Type B pancreatic cell (in vitro differentiated cells): ENCODE data around the gene PTPN1. TPM values are rescaled to one million over a fixed set of nuclear protein-coding genes. Genes with fewer than 3 reads are reported as not detected.
A peak's percentile ranks its signal among the peaks of the same experiment; 100 is the strongest.
"Not testable (repeated sequence)": the region's sequence is repeated elsewhere in the genome, so short reads cannot be mapped to it uniquely, and the experiment has no call there.

Experiments used
- DNase-seq: peaks from one replicate; pipeline ENCODE4 v3.0.0; 2021; ENCODE audit warnings: mixed read lengths; ENCODE audit not compliant: unreplicated experiment; ENCODE audit errors: extremely low spot score
- H3K27ac Mint-ChIP-seq: 2 replicates; pipeline ENCODE4 v1.8.0; 2021; ENCODE audit warnings: mild to moderate bottlenecking, mixed read lengths
- H3K27me3 Mint-ChIP-seq: 2 replicates; pipeline ENCODE4 v1.8.0; 2021; ENCODE audit warnings: mixed read lengths
- H3K36me3 Mint-ChIP-seq: 2 replicates; pipeline ENCODE4 v1.8.0; 2021; ENCODE audit warnings: mixed read lengths
- H3K4me1 Mint-ChIP-seq: one replicate; pipeline ENCODE4 v1.8.0; 2021; ENCODE audit warnings: mixed read lengths; ENCODE audit not compliant: unreplicated experiment
- H3K4me3 Mint-ChIP-seq: 2 replicates; pipeline ENCODE4 v1.8.0; 2021; ENCODE audit warnings: mild to moderate bottlenecking, mixed read lengths
- H3K9me3 Mint-ChIP-seq: 2 replicates; pipeline ENCODE4 v1.8.0; 2021; ENCODE audit warnings: mixed read lengths
- CTCF ChIP-seq: fragments of 200-600 bp; sonication (generic); conservative IDR thresholded peaks from 2 replicates; pipeline ENCODE4 v1.5.0; 2021; ENCODE audit warnings: antibody characterized with exemption, mild to moderate bottlenecking
- total RNA-seq: library from RNA; stranded (reverse); gene quantifications from 2 replicates; pipeline ENCODE4 v1.2.1, GENCODE V29; 2021; ENCODE audit warnings: low replicate concordance

PTPN1 gene
- total RNA-seq, 1 donor from 2014 or later: 27.6 TPM

GRCh38 chr20:50501972-50502745, 8.0 kb upstream of the PTPN1 start:
- no peaks in the 10 kb centered on the region for H3K9me3 Mint-ChIP-seq
- no peak for DNase-seq
- H3K27ac Mint-ChIP-seq: no peak overlapping the region
- H3K27me3 Mint-ChIP-seq: no peaks in the 10 kb centered on the region
- no peaks in the 10 kb centered on the region for H3K36me3 Mint-ChIP-seq
- H3K4me3 Mint-ChIP-seq: no peak overlapping the region
- TF ChIP-seq CTCF: no peak
- H3K4me1 Mint-ChIP-seq: no peaks in the 10 kb centered on the region

DNA sequence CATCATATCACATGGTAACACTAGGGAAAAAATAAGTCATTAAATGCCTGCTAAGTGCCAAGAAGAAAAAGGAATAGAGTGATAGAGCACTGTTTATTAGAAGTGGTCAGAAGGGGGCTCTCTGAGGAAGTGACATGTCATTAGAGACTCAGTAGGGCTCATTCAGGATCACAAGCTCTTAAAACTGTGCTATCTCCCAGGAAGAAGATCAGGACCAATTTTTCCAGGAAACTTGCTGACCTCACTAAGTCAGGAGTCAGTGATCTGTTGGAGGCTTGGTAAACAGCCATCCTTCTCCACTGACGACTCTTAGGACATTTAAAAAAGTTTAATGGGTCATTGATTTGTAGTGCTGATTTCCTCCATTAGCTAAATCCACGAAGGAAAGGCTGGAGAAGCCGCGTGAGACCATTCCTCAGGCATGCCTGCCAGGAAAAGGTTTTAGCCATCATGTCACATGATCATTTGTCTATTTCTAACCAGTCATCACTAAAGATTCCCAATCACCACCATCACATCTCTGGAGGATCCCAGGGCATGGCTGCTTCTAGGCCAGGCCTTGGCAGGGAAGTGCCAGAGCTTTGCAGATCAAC, 5.9 kb upstream of the PTPN1 start:
- H3K36me3 Mint-ChIP-seq: no peaks in the 10 kb centered on the region
- H3K4me1 Mint-ChIP-seq: peaks cover 7% of the 10 kb centered on the region
- no peaks in the 10 kb centered on the region for H3K27me3 Mint-ChIP-seq
- no peak for TF ChIP-seq CTCF
- no peak for DNase-seq
- no peaks in the 10 kb centered on the region for H3K9me3 Mint-ChIP-seq
- no peak overlapping the region for H3K4me3 Mint-ChIP-seq
- H3K27ac Mint-ChIP-seq: no peak overlapping the region

- no peak overlapping the region for H3K27ac Mint-ChIP-seq
- DNase-seq: no peak
- peaks cover 10% of the 10 kb centered on the region for H3K4me1 Mint-ChIP-seq
- no peaks in the 10 kb centered on the region for H3K36me3 Mint-ChIP-seq
- no peak overlapping the region for H3K4me3 Mint-ChIP-seq
- no peak for TF ChIP-seq CTCF
- H3K9me3 Mint-ChIP-seq: no peaks in the 10 kb centered on the region
- no peaks in the 10 kb centered on the region for H3K27me3 Mint-ChIP-seq
Observed at GRCh38 chr20:50506270-50506579, 4.0 kb upstream of the PTPN1 start.

GRCh38 chr20:50507745-50508144, 2.4 kb upstream of the PTPN1 start:
- peaks cover 25% of the 10 kb centered on the region for H3K4me1 Mint-ChIP-seq
- not testable (repeated sequence) for H3K27ac Mint-ChIP-seq, H3K9me3 Mint-ChIP-seq, H3K27me3 Mint-ChIP-seq, DNase-seq, H3K36me3 Mint-ChIP-seq
- peak overlapping the region; percentile 51 for H3K4me3 Mint-ChIP-seq

DNA sequence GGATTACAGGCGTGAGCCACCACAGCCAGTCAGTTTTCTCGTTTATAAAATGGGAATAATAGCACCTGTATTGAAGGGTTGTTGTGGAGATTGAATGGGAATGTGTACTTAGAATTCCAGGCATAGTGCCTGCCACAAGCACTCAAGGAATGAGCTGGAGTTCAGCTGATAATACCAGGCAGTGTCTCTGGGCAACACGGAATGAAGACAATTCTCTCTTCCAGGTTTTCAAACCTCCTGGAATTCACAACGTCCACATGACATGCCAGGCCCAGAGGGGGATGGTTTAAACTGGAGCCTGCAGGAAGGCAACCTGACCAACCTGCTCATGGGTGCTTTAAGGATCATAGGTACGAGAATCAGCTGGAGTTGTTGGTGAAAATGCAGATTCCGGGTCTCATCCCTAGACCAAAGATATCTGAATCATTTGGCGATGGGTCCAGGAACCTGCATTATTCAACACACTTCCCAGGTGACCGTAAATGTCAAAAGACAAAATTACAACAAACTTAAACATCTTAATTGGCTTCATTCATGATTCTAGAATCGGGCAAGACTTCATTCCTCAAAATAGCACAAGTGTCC, 1.9 kb upstream of the PTPN1 start:
- no peak for DNase-seq
- H3K4me3 Mint-ChIP-seq: peak overlapping the region; percentile 51

More for the DNA sequence above, 1.9 kb upstream of the PTPN1 start:
- no peaks in the 10 kb centered on the region for H3K27me3 Mint-ChIP-seq
- H3K9me3 Mint-ChIP-seq: no peaks in the 10 kb centered on the region
- H3K4me1 Mint-ChIP-seq: peaks cover 30% of the 10 kb centered on the region
- H3K27ac Mint-ChIP-seq: peak overlapping the region; percentile 23
- H3K36me3 Mint-ChIP-seq: no peaks in the 10 kb centered on the region
- TF ChIP-seq CTCF: no peak
